ENCODE data around the gene CHST15. TPM values are rescaled to one million over a fixed set of nuclear protein-coding genes. Genes with fewer than 3 reads are reported as not detected.

CHST15 gene
- total and polyA plus RNA-seq, 2 of the 13 experiments (the other 11 are each of a cell fraction or from before 2014, with no cell fraction given) = 1.4 to 94.7 TPM

- no peak for TF ChIP-seq ZNF850 (CRISPR knock-in tag; conservative IDR thresholded peaks at IDR 0.05)
- no peak for TF ChIP-seq MXI1 (IDR thresholded peaks at IDR 0.05; ENCODE audit: borderline replicate concordance, low read depth, low read length)
- no peak for TF ChIP-seq EZH2 (conservative IDR thresholded peaks at IDR 0.05; ENCODE audit: low read depth, low read length)
- no peak for TF ChIP-seq RBAK (CRISPR knock-in tag; IDR thresholded peaks at IDR 0.05)
- no peak for TF ChIP-seq KDM3A (CRISPR knock-in tag; IDR thresholded peaks at IDR 0.05; ENCODE audit: low read depth)
- TF ChIP-seq, protein P1, sequence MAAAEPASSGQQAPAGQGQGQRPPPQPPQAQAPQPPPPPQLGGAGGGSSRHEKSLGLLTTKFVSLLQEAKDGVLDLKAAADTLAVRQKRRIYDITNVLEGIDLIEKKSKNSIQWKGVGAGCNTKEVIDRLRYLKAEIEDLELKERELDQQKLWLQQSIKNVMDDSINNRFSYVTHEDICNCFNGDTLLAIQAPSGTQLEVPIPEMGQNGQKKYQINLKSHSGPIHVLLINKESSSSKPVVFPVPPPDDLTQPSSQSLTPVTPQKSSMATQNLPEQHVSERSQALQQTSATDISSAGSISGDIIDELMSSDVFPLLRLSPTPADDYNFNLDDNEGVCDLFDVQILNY (CRISPR knock-in tag; conservative IDR thresholded peaks at IDR 0.05) = no peak
- TF ChIP-seq RCOR2 (CRISPR knock-in tag; IDR thresholded peaks at IDR 0.05) = peak; percentile 43; the same call in 1 of the 2 replicates
- TF ChIP-seq SNAI1 (CRISPR knock-in tag; IDR thresholded peaks at IDR 0.05; ENCODE audit: borderline replicate concordance) = no peak
- no peak for TF ChIP-seq ZSCAN29 (CRISPR knock-in tag; conservative IDR thresholded peaks at IDR 0.05)
- no peak for TF ChIP-seq PHF21A (CRISPR knock-in tag; IDR thresholded peaks at IDR 0.05)
- no peak for TF ChIP-seq FOXC1 (CRISPR knock-in tag; IDR thresholded peaks at IDR 0.05; ENCODE audit: borderline replicate concordance)
- TF ChIP-seq, protein P2, sequence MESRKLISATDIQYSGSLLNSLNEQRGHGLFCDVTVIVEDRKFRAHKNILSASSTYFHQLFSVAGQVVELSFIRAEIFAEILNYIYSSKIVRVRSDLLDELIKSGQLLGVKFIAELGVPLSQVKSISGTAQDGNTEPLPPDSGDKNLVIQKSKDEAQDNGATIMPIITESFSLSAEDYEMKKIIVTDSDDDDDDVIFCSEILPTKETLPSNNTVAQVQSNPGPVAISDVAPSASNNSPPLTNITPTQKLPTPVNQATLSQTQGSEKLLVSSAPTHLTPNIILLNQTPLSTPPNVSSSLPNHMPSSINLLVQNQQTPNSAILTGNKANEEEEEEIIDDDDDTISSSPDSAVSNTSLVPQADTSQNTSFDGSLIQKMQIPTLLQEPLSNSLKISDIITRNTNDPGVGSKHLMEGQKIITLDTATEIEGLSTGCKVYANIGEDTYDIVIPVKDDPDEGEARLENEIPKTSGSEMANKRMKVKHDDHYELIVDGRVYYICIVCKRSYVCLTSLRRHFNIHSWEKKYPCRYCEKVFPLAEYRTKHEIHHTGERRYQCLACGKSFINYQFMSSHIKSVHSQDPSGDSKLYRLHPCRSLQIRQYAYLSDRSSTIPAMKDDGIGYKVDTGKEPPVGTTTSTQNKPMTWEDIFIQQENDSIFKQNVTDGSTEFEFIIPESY (CRISPR knock-in tag; IDR thresholded peaks at IDR 0.05) = peak; percentile 65
- no peak for TF ChIP-seq PRDM10 (CRISPR knock-in tag; IDR thresholded peaks at IDR 0.05; ENCODE audit: low read depth)
- no peak for TF ChIP-seq DRAP1 (CRISPR knock-in tag; IDR thresholded peaks at IDR 0.05)
- TF ChIP-seq SALL1 (CRISPR knock-in tag; IDR thresholded peaks at IDR 0.05) = peak; percentile 25; the same call in 1 of the 2 replicates
- TF ChIP-seq ZNF12 (CRISPR knock-in tag; IDR thresholded peaks at IDR 0.05) = no peak
- TF ChIP-seq EEA1 (CRISPR knock-in tag; IDR thresholded peaks at IDR 0.05; ENCODE audit: borderline replicate concordance) = no peak
- TF ChIP-seq NFKB2 (CRISPR knock-in tag; IDR thresholded peaks at IDR 0.05; ENCODE audit: borderline replicate concordance) = no peak
- no peak for TF ChIP-seq TBP (CRISPR knock-in tag; IDR thresholded peaks at IDR 0.05)
- no peak for TF ChIP-seq JUNB (CRISPR knock-in tag; IDR thresholded peaks at IDR 0.05; ENCODE audit: borderline replicate concordance)
- TF ChIP-seq DR1 (CRISPR knock-in tag; IDR thresholded peaks at IDR 0.05) = no peak
- TF ChIP-seq IKZF1 (IDR thresholded peaks at IDR 0.05) = no peak
- TF ChIP-seq, protein P3, sequence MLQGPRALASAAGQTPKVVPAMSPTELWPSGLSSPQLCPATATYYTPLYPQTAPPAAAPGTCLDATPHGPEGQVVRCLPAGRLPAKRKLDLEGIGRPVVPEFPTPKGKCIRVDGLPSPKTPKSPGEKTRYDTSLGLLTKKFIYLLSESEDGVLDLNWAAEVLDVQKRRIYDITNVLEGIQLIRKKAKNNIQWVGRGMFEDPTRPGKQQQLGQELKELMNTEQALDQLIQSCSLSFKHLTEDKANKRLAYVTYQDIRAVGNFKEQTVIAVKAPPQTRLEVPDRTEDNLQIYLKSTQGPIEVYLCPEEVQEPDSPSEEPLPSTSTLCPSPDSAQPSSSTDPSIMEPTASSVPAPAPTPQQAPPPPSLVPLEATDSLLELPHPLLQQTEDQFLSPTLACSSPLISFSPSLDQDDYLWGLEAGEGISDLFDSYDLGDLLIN (CRISPR knock-in tag; IDR thresholded peaks at IDR 0.05; ENCODE audit: borderline replicate concordance) = no peak
These were observed 29.4 kb downstream of the CHST15 start (continued) for GRCh38 chr10:124063750-124064603.

Measured in HepG2 (cell line).